Hepatocyte (in vitro differentiated cells): ENCODE measurements around the gene MOB3B.

Experiments used
- CTCF ChIP-seq: fragments of 200-600 bp; sonication (generic); IDR thresholded peaks from 2 replicates; pipeline ENCODE4 v1.5.1; 2016; ENCODE audit warnings: antibody characterized with exemption, mild to moderate bottlenecking; ENCODE audit not compliant: poor library complexity
- EZH2 ChIP-seq: fragments of 200-600 bp; sonication (generic); IDR thresholded peaks from 2 replicates; pipeline ENCODE4 v1.6.1; 2016; ENCODE audit warnings: antibody characterized with exemption, mild to moderate bottlenecking, borderline replicate concordance

DNA sequence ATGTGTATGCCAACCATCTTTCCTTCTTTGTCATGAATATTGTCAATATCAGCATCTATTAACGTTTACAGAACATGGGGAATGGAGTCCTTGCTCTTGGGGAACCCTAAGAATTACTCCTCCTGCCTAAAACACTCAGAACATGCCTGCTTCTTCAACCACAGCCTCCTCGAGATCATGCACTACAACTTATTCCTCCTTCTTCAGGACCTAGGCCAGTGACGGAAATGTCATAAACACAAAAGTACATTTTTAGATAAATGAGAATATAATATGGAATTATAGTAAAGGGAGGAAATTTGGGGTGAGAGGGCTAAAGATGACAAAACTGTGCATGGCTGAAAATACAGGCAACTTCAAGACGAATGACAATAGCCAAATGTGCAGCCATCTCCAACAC is 8.6 kb downstream of the MOB3B start:
- TF ChIP-seq CTCF (no peak), EZH2 (no peak)
